Measurements from ENCODE around the gene DIP2A.

DNA sequence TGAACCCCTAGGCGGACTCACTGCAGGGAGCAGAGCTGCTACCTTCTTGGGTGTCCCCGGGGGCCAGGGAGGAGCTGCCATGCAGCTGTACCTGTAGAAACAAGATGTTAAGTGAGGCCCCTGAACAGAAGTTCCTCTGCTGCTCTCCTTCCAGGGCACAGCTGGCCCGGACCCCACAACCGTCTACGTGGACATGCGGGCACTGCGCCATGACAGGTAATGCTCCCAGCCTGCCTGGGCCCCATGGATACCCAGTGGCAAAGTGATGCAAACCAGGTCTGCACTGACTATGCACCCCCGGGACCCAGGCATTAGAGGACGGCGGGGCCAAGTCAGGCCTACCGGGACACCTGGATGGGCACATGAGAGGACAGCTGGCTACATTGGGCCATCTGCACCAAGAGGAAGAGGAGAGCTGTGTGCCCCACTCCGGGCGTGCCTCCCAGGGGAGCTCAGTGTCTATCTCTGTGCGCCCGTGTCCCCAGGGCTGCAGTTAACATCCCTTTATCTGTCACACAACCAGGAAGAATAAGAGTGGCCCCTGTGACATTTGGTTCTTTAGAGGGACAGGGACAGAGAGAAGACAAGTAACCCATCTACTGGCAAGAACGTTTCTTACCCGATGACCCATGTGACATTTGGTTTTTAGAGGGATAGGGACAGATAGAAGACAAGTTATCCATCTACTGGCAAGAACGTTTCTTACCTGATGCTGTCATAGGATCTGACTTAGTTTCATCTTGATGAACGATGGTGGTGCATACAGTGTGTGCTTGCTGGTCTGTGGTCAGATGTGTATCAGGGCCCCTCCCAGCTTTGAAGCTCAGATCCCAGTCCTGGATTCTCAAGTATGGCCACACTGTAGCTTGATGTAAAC is 102.1 kb downstream of the DIP2A start:
- TF ChIP-seq, protein P1, sequence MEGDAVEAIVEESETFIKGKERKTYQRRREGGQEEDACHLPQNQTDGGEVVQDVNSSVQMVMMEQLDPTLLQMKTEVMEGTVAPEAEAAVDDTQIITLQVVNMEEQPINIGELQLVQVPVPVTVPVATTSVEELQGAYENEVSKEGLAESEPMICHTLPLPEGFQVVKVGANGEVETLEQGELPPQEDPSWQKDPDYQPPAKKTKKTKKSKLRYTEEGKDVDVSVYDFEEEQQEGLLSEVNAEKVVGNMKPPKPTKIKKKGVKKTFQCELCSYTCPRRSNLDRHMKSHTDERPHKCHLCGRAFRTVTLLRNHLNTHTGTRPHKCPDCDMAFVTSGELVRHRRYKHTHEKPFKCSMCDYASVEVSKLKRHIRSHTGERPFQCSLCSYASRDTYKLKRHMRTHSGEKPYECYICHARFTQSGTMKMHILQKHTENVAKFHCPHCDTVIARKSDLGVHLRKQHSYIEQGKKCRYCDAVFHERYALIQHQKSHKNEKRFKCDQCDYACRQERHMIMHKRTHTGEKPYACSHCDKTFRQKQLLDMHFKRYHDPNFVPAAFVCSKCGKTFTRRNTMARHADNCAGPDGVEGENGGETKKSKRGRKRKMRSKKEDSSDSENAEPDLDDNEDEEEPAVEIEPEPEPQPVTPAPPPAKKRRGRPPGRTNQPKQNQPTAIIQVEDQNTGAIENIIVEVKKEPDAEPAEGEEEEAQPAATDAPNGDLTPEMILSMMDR (IDR thresholded peaks at IDR 0.05; ENCODE audit: low read length), result no peak
- TF ChIP-seq EZH2 (optimal IDR thresholded peaks at IDR 0.05; ENCODE audit: low read depth, low read length), result no peak
- no peak for TF ChIP-seq EZH2phosphoT487 (IDR thresholded peaks at IDR 0.05; ENCODE audit: low read length)

Measured in MM.1S (cell line).